GM18502 (cell line): ENCODE measurements around the gene SELENOP.
"Not testable (repeated sequence)": the region's sequence is repeated elsewhere in the genome, so short reads cannot be mapped to it uniquely, and the experiment has no call there.

ENCODE experiments used
- ATAC-seq: cut with Tn5 transposase; IDR thresholded peaks from one replicate; pipeline ENCODE4 v1.9.1; 2021; ENCODE audit warnings: mild to moderate bottlenecking; ENCODE audit not compliant: unreplicated experiment, poor library complexity

The SELENOP gene

GRCh38 chr5:42826757-42827515 lies 15.2 kb upstream of the SELENOP start:
- ATAC-seq, result no peak

DNA sequence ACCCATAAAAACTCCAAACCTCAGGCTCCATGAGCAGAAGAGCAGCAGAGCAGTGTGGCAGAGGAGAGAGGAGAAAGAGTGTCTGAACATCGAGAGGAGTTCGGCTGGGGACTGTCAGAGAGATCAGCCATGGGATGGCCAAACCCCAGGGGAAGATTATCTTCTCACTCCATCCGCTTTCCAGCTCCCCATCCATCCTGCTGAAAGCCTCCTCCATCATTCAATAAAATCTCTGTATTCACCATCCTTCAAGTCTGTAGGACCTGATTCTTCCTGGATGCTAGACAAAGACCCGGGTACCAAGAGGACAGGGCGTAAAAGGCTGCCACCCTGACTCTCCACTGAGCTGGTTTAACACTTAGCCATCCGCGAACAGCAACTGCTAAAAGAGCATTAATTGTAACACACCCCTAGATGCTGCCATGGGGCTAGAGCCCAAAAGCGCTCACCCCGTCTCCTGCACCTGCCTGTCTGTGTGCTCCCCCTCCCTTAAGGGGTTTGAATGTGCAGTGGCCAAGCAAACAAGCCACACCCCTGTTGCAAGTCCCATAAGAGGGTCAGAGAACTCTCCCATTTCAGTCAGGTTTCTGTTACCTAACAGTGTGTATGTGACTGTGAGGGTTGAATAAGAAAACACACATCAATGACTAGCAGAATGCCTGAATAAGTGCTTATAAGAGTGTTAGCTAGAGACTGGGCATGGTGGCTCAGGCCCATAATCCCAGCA lies 13.9 kb upstream of the SELENOP start:
- no peak for ATAC-seq

DNA sequence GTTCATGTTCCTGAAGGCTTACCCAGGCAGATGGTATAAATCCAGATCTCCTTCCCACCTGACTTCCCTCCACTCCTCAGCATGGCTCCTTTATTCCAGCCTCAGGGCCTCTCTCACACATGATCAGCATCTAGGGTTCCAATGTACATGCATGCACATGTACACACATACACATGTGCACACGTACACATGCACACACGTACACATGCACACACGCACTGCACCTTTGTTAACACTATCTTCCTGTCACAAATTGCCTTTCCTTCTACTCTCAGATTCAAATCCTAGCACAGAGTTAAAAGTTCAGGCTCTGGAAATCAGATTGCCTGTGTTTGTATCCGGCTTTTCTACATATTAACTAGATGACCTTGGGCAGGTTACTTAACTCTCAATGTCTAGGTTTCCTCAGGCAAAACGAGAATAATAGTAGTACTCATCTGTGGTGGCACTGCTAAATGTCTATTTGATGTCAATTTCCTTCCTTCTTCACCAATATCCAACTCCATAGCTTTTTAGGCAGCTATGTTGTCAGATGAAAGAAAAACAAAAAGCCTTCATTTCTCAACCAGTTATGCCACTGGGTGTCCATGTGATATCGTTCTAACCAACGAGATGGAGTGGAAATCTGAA lies 12.8 kb upstream of the SELENOP start:
- ATAC-seq, result no peak

GRCh38 chr5:42822548-42822947 lies 10.9 kb upstream of the SELENOP start:
- no peak for ATAC-seq

DNA sequence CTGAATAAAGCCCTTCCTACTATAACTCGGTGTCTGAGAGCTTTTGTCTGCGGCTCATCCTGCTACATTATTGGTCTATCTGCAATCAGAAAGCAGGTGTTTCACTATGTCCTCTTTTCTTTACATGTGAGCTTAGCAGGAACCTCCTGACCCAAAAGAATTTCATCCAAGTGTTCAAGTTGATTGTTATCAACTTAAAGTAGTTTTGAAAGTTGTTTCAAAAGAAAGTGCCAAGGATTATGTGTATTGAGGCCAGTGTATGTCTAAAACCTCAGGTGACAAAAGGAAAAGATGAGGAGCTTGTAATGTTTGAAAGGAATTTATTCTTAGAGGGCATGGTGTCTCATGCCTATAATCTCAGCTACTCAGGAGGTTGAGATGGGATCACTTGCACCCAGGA lies 8.1 kb upstream of the SELENOP start:
- no peak for ATAC-seq

DNA sequence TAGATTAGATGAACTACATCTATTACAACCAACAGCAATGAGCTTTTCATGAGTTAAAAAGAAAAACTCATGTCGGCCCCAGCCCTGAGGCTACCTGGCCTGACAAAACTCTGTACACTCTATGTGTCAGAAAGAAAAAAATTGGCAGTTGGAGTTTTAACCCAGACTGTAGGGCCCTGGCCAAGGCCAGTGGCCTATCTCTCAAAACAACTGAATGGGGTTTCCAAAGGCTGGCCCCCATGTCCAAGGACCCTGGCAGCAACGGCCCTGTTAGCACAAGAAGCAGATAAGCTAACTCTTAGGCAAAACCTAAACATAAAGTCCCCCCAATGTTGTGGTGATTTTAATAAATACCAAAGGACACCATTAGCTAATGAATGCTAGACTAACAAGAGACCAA lies 4.9 kb upstream of the SELENOP start:
- ATAC-seq, result not testable (repeated sequence)

GRCh38 chr5:42813533-42813932 lies 1.8 kb upstream of the SELENOP start:
- no peak for ATAC-seq

GRCh38 chr5:42812620-42813019 lies 928 bp upstream of the SELENOP start:
- no peak for ATAC-seq

GRCh38 chr5:42810834-42811590 lies 680 bp downstream of the SELENOP start:
- ATAC-seq, result no peak

GRCh38 chr5:42808888-42809611 lies 2.6 kb downstream of the SELENOP start:
- no peak for ATAC-seq

DNA sequence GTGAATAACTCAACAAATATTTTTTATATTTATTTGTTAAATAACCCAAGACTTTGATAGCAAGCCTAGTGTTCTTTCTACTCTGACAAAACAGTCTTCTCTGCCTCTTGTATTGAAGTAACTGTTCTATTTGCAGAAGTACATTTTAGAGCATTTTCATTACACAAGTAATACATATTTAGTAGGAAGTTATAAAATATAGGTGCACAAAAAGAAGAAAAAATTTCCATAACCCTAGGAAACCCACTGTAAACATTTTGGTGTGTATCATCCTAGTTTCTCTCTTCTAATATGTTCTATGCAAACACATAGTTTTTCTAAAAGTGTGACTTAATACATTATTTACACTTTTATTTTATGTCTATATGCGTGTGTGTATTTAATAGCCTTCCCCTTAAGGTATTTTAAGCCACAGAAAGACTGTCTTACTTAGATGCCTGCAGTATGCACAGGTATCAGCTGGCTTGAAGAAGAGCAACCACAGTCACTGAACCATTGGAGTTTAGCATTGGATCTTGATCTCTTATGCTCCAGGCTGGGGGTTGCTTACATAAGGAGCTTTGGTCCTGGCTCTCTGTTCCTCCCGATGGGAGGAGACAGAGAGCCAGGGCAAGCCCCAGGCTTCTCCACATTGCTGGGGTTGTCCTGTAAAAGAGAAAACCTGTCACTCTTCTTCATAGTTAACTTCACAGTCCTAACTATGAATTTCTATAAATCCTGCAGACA lies 3.8 kb downstream of the SELENOP start:
- no peak for ATAC-seq

DNA sequence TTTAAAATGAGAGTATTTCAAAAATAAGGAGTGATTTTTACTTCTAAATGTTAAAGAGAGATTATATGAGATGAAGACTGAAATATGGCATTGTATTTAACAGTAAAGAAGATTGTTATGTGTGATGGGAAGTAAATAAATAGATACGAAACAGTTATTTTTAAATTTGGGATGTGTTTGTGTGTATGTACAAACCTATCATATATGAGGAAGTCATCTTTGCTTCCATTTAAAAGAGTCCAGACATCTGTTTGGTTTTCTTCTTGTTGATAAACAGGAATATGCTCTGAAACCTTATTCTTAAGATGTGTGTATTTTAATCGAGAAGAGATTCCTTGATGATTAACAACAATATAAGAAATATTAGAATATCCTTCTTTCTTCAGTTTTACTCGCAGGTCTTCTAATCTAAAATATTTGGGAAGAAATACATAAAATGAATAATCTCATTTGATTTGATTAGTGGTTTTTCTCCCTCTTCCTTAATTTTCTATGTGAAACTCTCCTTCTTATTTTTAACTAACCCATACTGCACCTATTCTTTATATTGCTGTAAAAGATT lies 4.9 kb downstream of the SELENOP start:
- no peak for ATAC-seq

DNA sequence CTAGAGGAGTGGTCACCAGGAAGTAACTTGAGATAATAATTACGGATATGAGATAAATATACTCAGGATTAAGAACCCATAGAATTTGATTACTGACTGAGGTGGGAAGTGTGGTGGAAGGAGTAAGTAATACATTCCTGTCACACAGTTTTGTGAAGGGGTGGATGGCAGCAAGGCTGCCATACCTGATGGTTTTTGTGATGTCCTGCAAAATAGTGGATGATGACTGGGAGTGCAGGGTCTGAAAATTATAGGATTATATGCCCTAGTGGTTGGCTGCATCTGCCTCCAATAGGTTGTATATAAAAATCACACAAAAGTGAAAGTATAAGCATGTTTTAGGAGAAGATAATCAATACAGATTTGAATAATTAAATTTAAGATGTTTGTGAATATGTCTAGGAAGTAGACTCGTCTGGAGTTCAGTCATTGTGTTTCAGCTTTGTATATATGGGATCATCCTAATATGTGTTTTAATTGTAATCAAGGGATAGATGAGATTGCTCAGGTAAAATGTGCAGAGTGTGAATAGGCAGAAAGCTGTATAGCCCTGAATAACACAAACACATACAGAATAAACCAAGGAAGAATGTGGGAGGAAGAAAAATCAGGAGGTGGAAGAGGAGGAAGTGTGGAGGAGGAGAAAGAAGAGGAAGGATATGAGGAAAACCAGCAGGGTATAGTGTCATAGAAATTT lies 5.5 kb downstream of the SELENOP start:
- ATAC-seq, result no peak

GRCh38 chr5:42804717-42805339 lies 6.9 kb downstream of the SELENOP start:
- no peak for ATAC-seq

DNA sequence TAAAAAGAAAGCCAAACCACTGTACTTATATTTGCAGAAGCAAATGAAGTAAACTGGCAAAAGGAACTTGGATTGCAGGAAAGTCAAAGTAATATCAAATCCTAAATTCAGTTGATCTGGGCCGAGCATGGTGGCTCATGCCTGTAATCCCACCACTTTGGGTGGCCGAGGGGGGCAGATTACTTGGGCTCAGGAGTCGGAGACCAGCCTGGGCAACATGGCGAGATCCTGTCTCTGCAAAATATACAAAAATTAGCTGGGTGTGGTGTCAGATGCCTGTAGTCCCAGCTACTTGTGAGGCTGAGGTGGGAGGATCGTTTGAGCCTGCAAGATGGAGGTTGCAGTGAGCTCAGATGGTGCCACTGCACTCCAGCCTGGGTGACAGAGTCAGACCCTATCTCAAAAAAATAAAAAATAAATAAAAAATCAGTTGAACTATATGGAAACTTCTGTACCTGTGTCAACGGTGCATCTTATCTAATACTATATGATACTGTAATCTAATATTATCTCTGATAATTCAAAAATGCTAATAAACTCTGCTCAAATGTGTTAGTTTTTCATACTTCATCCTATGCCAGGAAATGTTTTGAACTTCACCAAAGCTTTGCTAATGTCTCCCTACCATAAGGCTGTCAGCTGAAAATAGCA lies 10.1 kb downstream of the SELENOP start:
- ATAC-seq, result no peak

DNA sequence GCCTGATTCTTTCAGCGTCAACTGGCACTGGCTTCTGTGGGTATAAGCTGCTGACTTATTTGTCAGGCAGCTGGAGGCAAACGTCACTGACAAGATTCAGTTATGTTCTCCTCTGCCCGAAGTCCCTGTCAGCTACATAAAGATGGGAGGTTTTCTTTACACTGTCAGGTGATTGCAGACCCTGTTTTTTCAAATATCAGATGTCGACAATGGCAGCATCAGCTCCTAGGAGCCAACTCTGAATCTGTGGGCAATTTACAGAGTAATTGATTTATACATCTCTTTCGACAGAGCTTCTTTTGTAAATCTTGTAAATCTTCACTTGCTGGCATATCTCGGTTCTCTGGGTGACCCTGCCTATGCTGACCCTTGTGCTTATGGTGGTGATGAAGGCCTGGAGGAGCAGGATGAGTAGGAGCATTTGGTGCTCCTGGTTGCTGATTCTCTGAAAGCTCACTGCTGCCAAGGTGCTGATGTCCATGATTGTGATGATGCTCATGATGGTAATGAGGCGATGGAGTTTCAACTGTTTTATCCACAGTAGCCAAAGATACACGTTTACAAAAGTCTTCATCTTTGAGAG lies 10.9 kb downstream of the SELENOP start:
- no peak for ATAC-seq

DNA sequence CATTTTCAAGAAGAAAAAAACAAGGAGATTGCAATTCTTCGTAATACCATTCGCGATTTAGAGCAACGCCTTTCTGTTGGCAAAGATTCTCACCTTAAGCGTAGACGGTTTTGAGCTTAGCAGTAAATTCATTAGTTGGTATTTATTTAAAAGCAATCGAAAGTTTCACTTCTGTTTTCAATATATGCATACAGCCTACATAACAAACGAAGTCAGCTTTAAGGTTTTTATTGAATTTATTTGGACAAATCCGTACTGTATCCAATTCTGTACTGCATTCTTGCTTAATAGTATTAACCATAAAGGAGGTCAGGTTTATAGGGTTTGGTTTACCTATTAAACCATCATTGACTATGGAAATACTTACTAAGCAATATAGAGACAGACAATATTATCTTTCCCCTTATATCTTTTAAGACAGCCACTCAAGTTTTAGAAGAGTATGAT lies 12.0 kb downstream of the SELENOP start:
- no peak for ATAC-seq
